ENCODE results near the gene MGARP.
"Not testable (repeated sequence)": the region's sequence is repeated elsewhere in the genome, so short reads cannot be mapped to it uniquely, and the experiment has no call there.

MGARP gene

DNA sequence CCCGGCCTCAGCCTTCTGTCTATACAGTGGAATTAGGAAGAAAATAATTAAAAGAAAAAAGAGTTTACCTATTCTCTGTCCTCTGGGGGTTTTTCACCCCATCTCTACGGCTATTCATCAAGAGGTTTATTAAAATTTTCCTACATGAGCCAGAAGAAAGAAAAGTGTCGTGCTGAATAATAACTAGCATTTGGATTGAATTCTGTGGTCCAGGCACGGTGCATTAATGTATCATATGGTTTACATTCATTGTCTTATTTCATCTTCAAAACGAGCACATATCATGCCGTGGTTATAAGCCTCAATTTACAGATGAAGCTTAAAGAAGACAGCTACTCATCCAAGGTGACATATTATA is 15.9 kb upstream of the MGARP start:
- DNase-seq (ENCODE audit: low read depth in 3 of 3) = no peak

DNA sequence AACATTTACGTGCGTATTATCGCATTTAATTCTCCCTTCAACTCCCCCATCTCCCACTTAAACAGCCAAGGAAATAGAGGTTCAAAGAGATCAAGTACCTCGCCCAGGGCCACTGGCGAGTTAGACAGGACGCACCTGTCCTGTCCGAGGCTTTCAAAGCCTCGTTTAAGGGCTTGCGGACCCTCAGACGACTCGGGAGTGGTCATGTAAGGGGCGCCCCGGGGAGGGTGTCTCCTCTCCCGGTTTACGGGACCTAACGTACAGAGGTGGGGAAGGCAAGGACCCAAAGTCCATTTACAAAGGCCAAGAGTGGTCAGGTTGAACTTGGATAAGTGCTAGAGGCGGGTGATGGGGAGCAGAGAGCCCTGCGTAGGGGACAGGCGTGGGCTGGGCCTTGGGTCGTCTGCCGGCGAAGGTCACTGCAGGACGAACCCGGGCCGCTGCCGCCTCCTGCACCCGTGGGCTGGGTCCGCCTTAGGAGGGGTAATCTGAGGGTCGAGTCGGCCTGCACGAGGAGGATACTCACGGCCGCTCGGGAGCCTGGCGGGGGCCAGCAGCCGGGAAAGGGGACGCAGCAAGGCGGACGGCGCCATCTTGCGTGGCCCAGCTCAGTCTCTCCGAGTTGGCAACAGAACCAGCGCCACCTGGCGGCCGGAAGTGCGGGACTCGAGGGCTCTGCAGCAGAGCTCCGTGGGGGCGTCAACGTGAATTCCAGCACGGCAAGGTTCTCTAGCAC is 15.3 kb upstream of the MGARP start:
- peak; percentile 95 to 100 (median 96) for DNase-seq (ENCODE audit: low read depth in 3 of 3)

DNA sequence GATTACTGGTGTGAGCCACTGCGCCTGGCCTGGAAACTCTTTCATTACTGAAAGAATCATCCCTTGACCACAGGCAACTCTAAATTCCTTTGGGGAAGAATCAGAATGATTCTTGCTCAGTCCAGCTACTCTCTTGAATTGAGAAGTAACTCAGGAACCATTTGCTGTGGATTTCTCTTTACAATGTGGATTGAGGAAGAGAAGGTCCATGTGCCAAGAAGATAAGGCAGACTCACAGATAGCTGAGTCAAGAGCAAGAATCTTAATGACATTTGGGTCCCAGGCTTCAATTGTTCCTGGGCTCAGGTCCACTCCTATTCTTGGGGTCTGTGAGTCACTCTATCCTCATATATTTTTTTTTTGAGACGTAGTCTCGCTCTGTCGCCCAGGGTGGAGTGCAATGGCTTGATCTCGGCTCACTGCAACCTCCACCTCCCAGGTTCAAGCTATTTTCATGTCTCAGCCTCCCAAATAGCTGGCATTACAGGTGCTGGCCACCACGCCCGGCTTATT is 6.2 kb upstream of the MGARP start:
- DNase-seq (ENCODE audit: low read depth in 3 of 3) = no peak

DNA sequence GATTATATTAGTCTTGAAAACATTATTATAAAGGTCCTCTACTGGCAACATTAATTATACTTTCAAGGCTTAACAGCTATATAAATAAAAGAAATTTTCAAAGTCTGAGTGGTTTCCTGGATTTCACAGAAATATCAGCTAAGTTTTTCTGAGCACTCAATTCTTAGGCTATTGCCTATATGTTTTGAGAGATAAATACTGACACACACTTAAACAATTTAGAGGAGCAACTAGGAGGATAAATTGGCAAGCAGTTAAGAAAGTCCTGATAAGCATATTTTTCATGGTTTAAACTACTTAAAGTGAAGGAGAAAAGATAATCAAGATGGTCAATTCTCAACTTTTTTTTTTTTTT is 2.7 kb upstream of the MGARP start:
- no peak for DNase-seq (ENCODE audit: low read depth in 3 of 3)

GRCh38 chr4:139282065-139282720 is 2.2 kb upstream of the MGARP start:
- no peak for DNase-seq (ENCODE audit: low read depth in 3 of 3)

DNA sequence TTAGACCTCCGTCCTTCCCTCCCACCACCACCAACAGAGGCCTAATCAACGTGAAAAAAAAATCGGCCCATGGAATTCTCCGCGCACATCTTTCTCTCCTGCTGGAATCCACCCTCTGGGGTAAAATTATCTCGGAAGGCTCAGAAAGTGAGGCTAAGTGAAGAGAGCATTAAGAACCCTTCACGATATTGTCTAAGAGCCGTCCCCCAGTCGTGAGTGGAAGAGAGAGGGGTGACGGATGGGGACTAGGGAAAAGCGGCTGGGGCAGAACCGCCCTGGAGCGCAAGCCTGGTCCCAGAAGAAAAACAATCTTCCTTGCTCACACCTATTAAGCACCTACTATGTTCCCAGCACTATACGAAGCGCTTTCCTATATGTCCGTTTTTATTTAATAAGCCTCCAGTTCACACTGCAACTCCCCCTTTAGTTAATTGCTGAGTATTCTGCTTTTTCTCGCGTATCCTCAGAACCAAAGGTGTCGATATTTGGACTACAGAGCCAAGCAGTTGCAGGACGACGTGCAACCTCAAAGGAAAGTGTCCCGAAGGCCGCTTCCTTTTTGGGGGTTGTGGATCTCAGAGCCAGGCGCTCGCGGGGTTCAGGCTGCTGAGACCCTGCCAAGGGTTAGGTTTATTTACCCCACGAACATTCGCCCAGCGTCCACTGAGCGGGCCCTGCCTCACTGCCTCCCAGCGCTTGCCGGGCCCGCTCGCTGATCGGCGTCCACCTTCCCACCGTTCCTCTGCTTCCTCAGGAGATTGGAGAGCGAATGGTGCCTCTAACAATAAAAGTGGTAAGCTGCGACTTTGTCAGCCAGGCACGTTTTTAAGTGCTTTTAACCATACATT is 889 bp downstream of the MGARP start:
- no peak for DNase-seq (ENCODE audit: low read depth in 3 of 3)

DNA sequence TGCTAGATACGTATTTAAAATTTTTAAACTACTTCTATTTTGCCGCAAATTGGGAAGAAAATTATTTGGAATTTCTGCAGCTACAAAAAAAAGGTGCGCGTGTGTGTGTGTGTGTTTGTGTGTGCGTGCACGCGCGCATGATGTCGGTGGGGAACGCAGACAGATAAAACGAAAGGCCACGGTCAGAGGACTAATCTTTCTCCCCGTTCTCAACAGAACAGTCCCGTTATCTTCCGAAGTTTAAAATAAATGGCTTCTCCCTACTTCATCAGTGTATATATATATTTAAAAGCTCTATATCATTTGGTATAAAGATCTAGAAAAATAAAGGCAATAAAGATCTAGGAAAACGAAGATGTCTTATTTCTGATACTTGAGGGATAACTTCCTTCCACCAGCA is 1.5 kb downstream of the MGARP start:
- no peak for DNase-seq (ENCODE audit: low read depth in 3 of 3)

DNA sequence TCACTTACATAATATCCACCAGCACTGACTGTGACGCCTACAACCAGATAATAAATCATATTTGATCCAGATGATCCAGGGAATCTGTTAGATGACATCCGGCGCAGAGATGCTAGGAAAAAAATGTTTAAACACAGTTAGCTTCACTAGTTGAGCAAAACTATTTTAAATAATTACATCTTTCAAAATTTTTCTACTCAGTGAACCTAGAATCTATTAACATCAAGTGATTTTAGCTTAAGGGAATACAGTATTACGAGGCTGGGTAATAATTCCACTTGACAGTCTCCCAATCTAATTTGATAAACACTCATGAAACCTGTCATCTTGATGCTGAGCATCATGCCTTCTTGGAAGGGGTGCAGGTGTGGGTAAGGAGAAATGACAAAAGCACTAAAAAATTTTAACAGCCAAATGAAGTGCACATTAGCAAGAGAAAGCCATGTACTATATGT is 4.7 kb downstream of the MGARP start:
- DNase-seq (ENCODE audit: low read depth in 3 of 3) = no peak

DNA sequence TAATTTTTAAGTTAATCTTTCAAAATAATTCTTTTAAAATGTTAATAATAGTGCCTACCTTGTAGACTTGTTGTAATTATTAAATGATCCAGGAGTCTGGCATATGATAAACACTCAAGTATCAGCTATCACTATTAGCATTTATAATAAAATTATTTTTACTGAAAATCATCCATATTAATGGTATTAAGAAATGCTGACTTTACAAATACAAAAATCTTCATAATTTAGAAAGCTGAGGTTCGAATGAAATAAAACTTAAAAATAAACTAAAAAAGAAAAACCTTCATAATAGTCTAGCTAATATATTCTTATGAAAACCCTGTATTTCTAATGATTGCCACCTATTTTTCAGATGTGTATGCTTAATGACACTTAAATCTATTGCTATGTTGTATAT is 5.2 kb downstream of the MGARP start:
- no peak for DNase-seq (ENCODE audit: low read depth in 3 of 3)

DNA sequence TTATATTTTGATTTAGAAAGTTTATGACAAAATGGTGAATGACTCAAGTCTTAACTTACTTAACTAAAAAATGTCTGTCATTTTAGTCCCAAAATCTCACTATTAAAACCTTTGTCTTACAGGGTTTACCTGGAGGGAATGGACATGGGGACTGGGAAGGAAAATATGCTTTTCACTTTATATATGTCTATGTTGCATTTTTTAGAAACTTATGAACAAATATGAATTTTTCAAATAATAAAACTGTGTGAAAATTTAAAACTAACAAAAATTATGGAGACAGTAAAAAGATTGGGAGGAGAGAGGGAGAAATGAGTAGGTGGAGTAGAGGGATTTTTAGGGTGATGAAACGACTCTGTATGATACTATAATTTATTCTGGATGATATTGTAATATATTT is 6.2 kb downstream of the MGARP start:
- no peak for DNase-seq (ENCODE audit: low read depth in 3 of 3)

- no peak for DNase-seq (ENCODE audit: low read depth in 3 of 3)
These were observed 12.7 kb downstream of the MGARP start for GRCh38 chr4:139267301-139267700.

GRCh38 chr4:139266583-139267257 is 13.3 kb downstream of the MGARP start:
- peak in 1 of 3 experiments; percentile 39 for DNase-seq (ENCODE audit: low read depth in 3 of 3)

DNA sequence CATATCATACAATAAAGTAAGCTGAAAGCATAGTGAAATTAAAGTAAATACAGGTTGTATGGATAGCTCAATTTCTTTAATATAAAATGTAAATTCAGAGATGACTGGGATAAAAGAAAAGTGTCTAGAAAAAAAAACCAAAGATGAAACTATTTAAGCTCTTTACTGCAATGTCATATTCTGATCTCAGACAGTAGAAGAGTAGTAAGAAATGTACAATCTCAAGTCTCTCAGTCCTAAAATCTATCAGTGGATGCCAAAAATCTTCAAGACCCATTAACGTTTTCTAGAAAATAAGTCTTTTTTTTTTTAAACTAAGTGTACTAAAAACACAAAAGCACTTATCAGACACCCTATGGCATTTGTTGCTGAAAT is 13.8 kb downstream of the MGARP start:
- no peak for DNase-seq (ENCODE audit: low read depth in 3 of 3)

DNA sequence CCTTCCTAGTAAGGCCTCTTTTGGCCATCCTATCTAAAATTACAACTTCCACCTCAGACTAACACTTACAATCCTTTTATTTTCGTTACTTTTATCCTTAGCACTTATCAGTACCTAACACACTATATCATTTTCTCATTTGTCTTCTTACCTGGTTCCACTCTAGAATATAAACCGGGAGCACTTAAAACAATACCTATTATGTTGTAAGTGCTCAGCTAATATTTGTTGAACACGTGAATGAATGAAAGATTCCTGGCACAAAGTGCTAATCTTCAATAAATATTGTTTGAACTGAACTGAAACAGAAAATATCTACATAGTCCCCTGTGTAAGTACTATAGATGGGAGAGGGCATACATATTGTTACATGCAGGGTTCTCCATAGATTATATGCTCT is 14.4 kb downstream of the MGARP start:
- no peak for DNase-seq (ENCODE audit: low read depth in 3 of 3)

- DNase-seq (ENCODE audit: low read depth in 3 of 3) = no peak
These were observed 23.7 kb downstream of the MGARP start for GRCh38 chr4:139256349-139256748.

- not testable (repeated sequence) for DNase-seq (ENCODE audit: low read depth in 3 of 3)
These were observed 24.4 kb downstream of the MGARP start for GRCh38 chr4:139255581-139255980.

DNA sequence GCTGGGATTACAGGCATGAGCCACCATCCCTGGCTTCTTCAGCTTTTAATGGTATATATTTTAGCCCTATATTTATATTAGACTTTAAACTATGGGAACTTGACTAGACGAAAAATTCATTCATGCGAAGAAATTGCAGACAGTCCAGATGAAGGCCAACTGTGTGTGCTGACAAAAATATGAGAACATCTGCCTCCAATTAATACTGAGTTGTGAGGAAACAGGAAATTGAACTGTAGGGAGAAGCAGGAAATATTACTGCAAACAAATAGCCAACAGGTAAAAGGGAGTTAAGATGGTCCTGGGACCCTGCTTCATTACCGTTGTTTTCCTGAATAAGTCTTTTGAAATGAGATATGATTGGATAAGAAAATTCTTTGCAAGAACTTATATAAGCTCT is 26.3 kb downstream of the MGARP start:
- no peak for DNase-seq (ENCODE audit: low read depth in 3 of 3)

DNA sequence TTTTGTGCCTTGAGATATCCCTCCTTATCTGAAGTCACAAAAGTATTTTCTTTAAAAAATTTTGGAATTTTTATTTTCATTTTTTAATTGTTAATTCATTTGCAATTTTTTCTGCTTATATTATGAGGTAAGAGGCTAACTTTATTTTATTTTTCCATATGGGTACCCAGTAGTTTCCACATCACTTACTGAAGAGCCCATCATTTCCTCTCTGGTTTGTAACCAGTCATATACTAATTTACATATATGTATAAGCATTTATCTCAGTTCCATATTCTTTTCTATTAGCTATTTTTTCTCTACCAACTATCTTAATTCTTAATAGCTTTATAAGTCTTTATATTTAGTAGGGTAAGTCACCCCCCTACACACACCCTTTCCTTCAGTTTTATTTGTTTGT is 27.0 kb downstream of the MGARP start:
- no peak for DNase-seq (ENCODE audit: low read depth in 3 of 3)

DNA sequence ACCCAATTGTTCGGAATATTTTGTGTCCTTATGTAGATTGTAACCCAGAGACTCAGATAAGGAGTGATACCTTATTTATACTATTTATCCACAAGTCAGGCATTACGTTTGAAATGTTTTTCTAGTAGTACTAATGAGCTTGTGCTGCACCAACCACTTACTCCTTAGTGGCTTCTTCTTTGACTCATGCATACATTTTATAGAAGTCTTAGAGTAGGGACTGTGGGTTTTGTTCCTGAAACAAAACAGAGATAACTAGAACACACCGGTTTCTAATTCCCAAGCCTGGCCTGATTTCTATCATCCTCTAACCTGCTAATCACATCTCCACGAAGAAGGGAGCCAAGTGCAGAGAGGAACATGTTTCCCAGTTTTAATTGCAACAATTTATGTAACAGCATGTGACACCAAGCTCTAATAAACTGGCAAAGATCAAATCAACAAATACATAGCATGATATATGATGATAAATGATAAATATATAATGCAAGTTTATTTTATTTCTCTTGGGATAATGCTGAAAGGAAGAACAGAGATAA is 32.3 kb downstream of the MGARP start:
- DNase-seq (ENCODE audit: low read depth in 3 of 3) = no peak

- no peak for DNase-seq (ENCODE audit: low read depth in 3 of 3)
These were observed 32.8 kb downstream of the MGARP start for GRCh38 chr4:139247241-139247640.

GRCh38 chr4:139246166-139246565 is 33.9 kb downstream of the MGARP start:
- no peak for DNase-seq (ENCODE audit: low read depth in 3 of 3)

DNA sequence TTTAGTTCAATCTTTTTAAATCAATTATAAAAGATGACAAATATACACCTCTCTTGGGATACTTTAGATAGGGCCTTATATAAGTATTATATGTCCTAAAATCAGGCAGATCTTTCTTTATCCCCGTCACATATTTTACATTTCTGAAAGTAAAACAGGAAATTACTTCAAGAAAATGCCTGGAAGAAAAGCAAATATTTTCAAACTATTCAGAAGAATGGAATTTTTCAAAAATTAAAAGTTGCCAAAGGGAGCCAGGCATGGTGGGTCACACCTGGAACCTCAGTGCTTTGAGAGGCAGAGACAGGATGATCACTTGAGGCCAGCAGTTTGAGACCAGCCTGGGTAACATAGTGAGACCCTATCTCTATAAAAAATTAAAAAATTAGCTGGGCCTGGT is 34.4 kb downstream of the MGARP start:
- DNase-seq (ENCODE audit: low read depth in 3 of 3) = no peak
